MM.1S (cell line): ENCODE measurements around the gene EIPR1.

Experiments
- DNase-seq: peaks from one replicate; pipeline ENCODE4 v3.0.0-alpha.2; 2015
- H2AFZ ChIP-seq: fragments of 300-600 bp; sonication (generic); 2 replicates; pipeline ENCODE4 v1.6.0; 2016; ENCODE audit warnings: antibody characterized with exemption, low read length
- H3F3A ChIP-seq: fragments of 300-600 bp; sonication (generic); 2 replicates; pipeline ENCODE4 v1.6.1; 2016; ENCODE audit warnings: mild to moderate bottlenecking, antibody characterized with exemption, low read length, moderate library complexity, mixed read lengths; ENCODE audit not compliant: insufficient read depth
- H3K27ac ChIP-seq: fragments of 300-600 bp; sonication (generic); 2 replicates; pipeline ENCODE4 v1.5.1; 2016; ENCODE audit warnings: mild to moderate bottlenecking, low read length
- H3K27me3 ChIP-seq: fragments of 300-600 bp; sonication (generic); replicated peaks from 2 replicates; pipeline ENCODE4 v1.6.0; 2016; ENCODE audit warnings: low read length; ENCODE audit not compliant: insufficient read depth
- H3K36me3 ChIP-seq: fragments of 300-600 bp; sonication (generic); replicated peaks from 2 replicates; pipeline ENCODE4 v1.6.1; 2016; ENCODE audit warnings: mild to moderate bottlenecking, low read length, mixed read lengths; ENCODE audit not compliant: insufficient read depth
- H3K4me1 ChIP-seq: fragments of 300-600 bp; sonication (generic); 2 replicates; pipeline ENCODE4 v1.6.1; 2016; ENCODE audit warnings: low read length, mixed read lengths
- H3K4me2 ChIP-seq: fragments of 300-600 bp; sonication (generic); 2 replicates; pipeline ENCODE4 v1.6.0; 2016; ENCODE audit warnings: low read depth, low read length
- H3K4me3 ChIP-seq: fragments of 300-600 bp; sonication (generic); 2 replicates; pipeline ENCODE4 v1.5.1; 2016; ENCODE audit warnings: low read length, mixed read lengths
- H3K79me2 ChIP-seq: fragments of 300-600 bp; sonication (generic); 2 replicates; pipeline ENCODE4 v1.6.1; 2016; ENCODE audit warnings: mixed run types, low read length, mixed read lengths
- H3K9ac ChIP-seq: fragments of 300-600 bp; sonication (generic); 2 replicates; pipeline ENCODE4 v1.6.1; 2016; ENCODE audit warnings: low read length, mixed read lengths
- H3K9me2 ChIP-seq: fragments of 300-600 bp; sonication (generic); replicated peaks from 2 replicates; pipeline ENCODE4 v1.6.1; 2016; ENCODE audit warnings: mild to moderate bottlenecking, low read length, mixed read lengths; ENCODE audit not compliant: insufficient read depth
- H3K9me3 ChIP-seq: fragments of 300-600 bp; sonication (generic); replicated peaks from 2 replicates; pipeline ENCODE4 v1.6.1; 2016; ENCODE audit warnings: mild to moderate bottlenecking, low read length, mixed read lengths; ENCODE audit not compliant: insufficient read depth
- H4K20me1 ChIP-seq: fragments of 300-600 bp; sonication (generic); 2 replicates; pipeline ENCODE4 v1.6.1; 2016; ENCODE audit warnings: mild to moderate bottlenecking, low read length, moderate library complexity, mixed read lengths; ENCODE audit not compliant: insufficient read depth
- CTCF ChIP-seq: fragments of 300-600 bp; sonication (generic); IDR thresholded peaks from 2 replicates; pipeline ENCODE4 v1.5.1; 2016; ENCODE audit warnings: antibody characterized with exemption, low read length, mixed read lengths
- EZH2 ChIP-seq: fragments of 300-600 bp; sonication (generic); optimal IDR thresholded peaks from 2 replicates; pipeline ENCODE3; 2017; ENCODE audit warnings: low read depth, mild to moderate bottlenecking, antibody characterized with exemption, low read length, mixed read lengths
- EZH2phosphoT487 ChIP-seq: fragments of 300-600 bp; sonication (generic); IDR thresholded peaks from 2 replicates; pipeline ENCODE4 v1.6.1; 2018; ENCODE audit warnings: antibody characterized with exemption, low read length

EIPR1 gene

GRCh38 chr2:3214806-3215404 is 162.7 kb downstream of the EIPR1 start:
- no peaks in the 10 kb centered on the region for H3F3A ChIP-seq
- no peaks in the 10 kb centered on the region for H3K9me3 ChIP-seq
- no peaks in the 10 kb centered on the region for H3K36me3 ChIP-seq
- no peaks in the 10 kb centered on the region for H3K79me2 ChIP-seq
- H4K20me1 ChIP-seq = no peaks in the 10 kb centered on the region
- no peak for TF ChIP-seq EZH2
- TF ChIP-seq CTCF = no peak
- TF ChIP-seq EZH2phosphoT487 = no peak
- H3K27me3 ChIP-seq = no peaks in the 10 kb centered on the region
- no peak overlapping the region for H3K4me2 ChIP-seq
- H3K27ac ChIP-seq = no peak overlapping the region
- H2AFZ ChIP-seq = no peak overlapping the region
- no peaks in the 10 kb centered on the region for H3K9me2 ChIP-seq
- no peak overlapping the region for H3K9ac ChIP-seq
- no peak overlapping the region for H3K4me3 ChIP-seq
- H3K4me1 ChIP-seq = no peaks in the 10 kb centered on the region
- no peak for DNase-seq

DNA sequence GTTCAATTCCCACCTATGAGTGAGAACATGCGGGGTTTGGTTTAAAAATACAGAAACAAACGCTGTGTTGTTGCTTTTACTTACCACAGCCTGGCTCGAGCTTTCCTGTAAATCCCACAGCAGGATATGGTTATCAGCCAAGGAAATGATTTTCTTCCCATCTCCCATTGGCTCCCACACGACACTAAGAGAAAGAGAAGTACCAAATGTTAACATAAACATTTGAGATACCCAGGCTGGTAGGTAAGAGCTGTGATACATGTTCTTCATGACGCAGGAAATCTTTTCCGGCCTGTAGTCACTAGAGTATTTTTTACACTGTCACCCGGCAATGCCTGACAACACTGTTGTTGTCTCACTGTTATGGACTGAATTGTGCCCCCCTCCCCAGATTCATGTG is 163.6 kb downstream of the EIPR1 start:
- no peaks in the 10 kb centered on the region for H3F3A ChIP-seq
- no peak overlapping the region for H3K4me3 ChIP-seq
- no peak overlapping the region for H3K4me2 ChIP-seq
- H3K9me3 ChIP-seq = no peaks in the 10 kb centered on the region
- no peaks in the 10 kb centered on the region for H3K4me1 ChIP-seq
- no peak for DNase-seq
- no peak overlapping the region for H3K27ac ChIP-seq
- no peaks in the 10 kb centered on the region for H4K20me1 ChIP-seq
- no peaks in the 10 kb centered on the region for H3K36me3 ChIP-seq
- TF ChIP-seq EZH2phosphoT487 (no peak), EZH2 (no peak), CTCF (no peak)
- H3K27me3 ChIP-seq = no peaks in the 10 kb centered on the region
- no peak overlapping the region for H2AFZ ChIP-seq
- H3K79me2 ChIP-seq = no peaks in the 10 kb centered on the region
- no peaks in the 10 kb centered on the region for H3K9me2 ChIP-seq
- no peak overlapping the region for H3K9ac ChIP-seq

GRCh38 chr2:3212984-3213383 is 164.6 kb downstream of the EIPR1 start:
- H3F3A ChIP-seq = no peaks in the 10 kb centered on the region

More at GRCh38 chr2:3212984-3213383, 164.6 kb downstream of the EIPR1 start:
- H3K27ac ChIP-seq = no peak overlapping the region
- H3K27me3 ChIP-seq = no peaks in the 10 kb centered on the region
- no peaks in the 10 kb centered on the region for H3K9me3 ChIP-seq
- no peaks in the 10 kb centered on the region for H4K20me1 ChIP-seq
- no peak overlapping the region for H2AFZ ChIP-seq
- H3K79me2 ChIP-seq = no peaks in the 10 kb centered on the region
- H3K9me2 ChIP-seq = no peaks in the 10 kb centered on the region
- H3K4me3 ChIP-seq = no peak overlapping the region
- H3K4me1 ChIP-seq = no peaks in the 10 kb centered on the region
- DNase-seq = no peak
- TF ChIP-seq EZH2 = no peak
- TF ChIP-seq CTCF = no peak
- TF ChIP-seq EZH2phosphoT487 = no peak
- H3K4me2 ChIP-seq = no peak overlapping the region
- no peaks in the 10 kb centered on the region for H3K36me3 ChIP-seq
- H3K9ac ChIP-seq = no peak overlapping the region
